Colonic mucosa (tissue), 4 donors: ENCODE results near the gene PHAX. TPM values are rescaled to one million over a fixed set of nuclear protein-coding genes. Genes with fewer than 3 reads are reported as not detected.
"Not testable (repeated sequence)": the region's sequence is repeated elsewhere in the genome, so short reads cannot be mapped to it uniquely, and the experiment has no call there.

Experiments used
- DNase-seq: peaks from one replicate; pipeline ENCODE4 v3.0.0-alpha.2; 2020
- H3K27ac ChIP-seq: fragments of 200-600 bp; one replicate; pipeline ENCODE4 v1.8.0; 2021
- H3K27me3 ChIP-seq: fragments of 200-600 bp; one replicate; pipeline ENCODE4 v1.8.0; 2021
- H3K36me3 ChIP-seq: fragments of 200-600 bp; one replicate; pipeline ENCODE4 v1.8.0; 2021
- H3K4me1 ChIP-seq: fragments of 200-600 bp; one replicate; pipeline ENCODE4 v1.8.0; 2021; ENCODE audit warnings: mild to moderate bottlenecking
- H3K4me3 ChIP-seq: fragments of 200-600 bp; one replicate; pipeline ENCODE4 v1.8.0; 2021
- H3K9ac ChIP-seq, 2 donors: one replicate each; pipeline ENCODE4 v1.7.0; 2013; ENCODE audit warnings: control low read depth in 2 of 2, low read depth in 2 of 2, low read length in 2 of 2
- H3K9me3 ChIP-seq: fragments of 200-600 bp; one replicate; pipeline ENCODE4 v1.8.0; 2021
- CTCF ChIP-seq: fragments of 200-600 bp; IDR thresholded peaks from one replicate; pipeline ENCODE4 v1.8.0; 2022; ENCODE audit warnings: antibody characterized with exemption, mild to moderate bottlenecking
- intact Hi-C: fragments of 100-400 bp; cut with DNase I; formaldehyde crosslinking; loops from one replicate; pipeline ENCODE4 v1.14.1; 2022
- total RNA-seq, 2 donors: library from RNA; stranded (reverse); fragmentation: NEBNext Ultra II Directional in 1 of 2; extraction: Animal tissue kit (Norgen Biotek cat#: 25700) in 1 of 2; gene quantifications; one replicate each; pipeline ENCODE4 v1.2.1, GENCODE V29; 2021
- donor health status: healthy.
- donor health status: DM: no; HTN: no; CAD: no.
- donor health status: DM: no; HTN: no; CAD: no.

PHAX gene
- total RNA-seq, 2 donors from 2014 or later, result 36.4 to 36.6 TPM

GRCh38 chr5:126595486-126596083 lies 5.2 kb upstream of the PHAX start:
- Histone ChIP-seq H3K27me3 (no peaks in the 10 kb centered on the region), H3K9me3 (no peaks in the 10 kb centered on the region), H3K27ac (peak overlapping the region; percentile 42), H3K9ac (peak overlapping the region in 1 of 2 donors; percentile 77), H3K4me3 (peak overlapping the region; percentile 40), H3K36me3 (no peaks in the 10 kb centered on the region), H3K4me1 (peaks cover 3% of the 10 kb centered on the region)
- intact Hi-C loops, result loop anchor here (5.0 kb wide), 1 partner anchor 253 kb away; no protein-coding TSS in a partner anchor
- no peak for DNase-seq
- TF ChIP-seq CTCF, result no peak

- H3K9me3 ChIP-seq, result no peaks in the 10 kb centered on the region
- H3K9ac ChIP-seq, result no peak overlapping the region
- H3K4me1 ChIP-seq, result peaks cover 3% of the 10 kb centered on the region
- no peaks in the 10 kb centered on the region for H3K27me3 ChIP-seq
- no peak overlapping the region for H3K27ac ChIP-seq
- H3K36me3 ChIP-seq, result no peaks in the 10 kb centered on the region
- intact Hi-C loops, result loop anchor here (5.0 kb wide), 1 partner anchor 255 kb away; no protein-coding TSS in a partner anchor
- H3K4me3 ChIP-seq, result no peak overlapping the region
- no peak for TF ChIP-seq CTCF
- no peak for DNase-seq
Measured at GRCh38 chr5:126597156-126597555, 3.6 kb upstream of the PHAX start.

GRCh38 chr5:126599499-126599898 lies 1.2 kb upstream of the PHAX start:
- Histone ChIP-seq H3K9me3 (no peaks in the 10 kb centered on the region), H3K27ac (peak overlapping the region; percentile 85), H3K27me3 (no peaks in the 10 kb centered on the region), H3K4me1 (peaks cover 3% of the 10 kb centered on the region), H3K4me3 (no peak overlapping the region), H3K36me3 (no peaks in the 10 kb centered on the region), H3K9ac (no peak overlapping the region)
- DNase-seq, result no peak
- TF ChIP-seq CTCF, result no peak
- intact Hi-C loops, result loop anchor here (5.0 kb wide), 1 partner anchor 257 kb away; no protein-coding TSS in a partner anchor

GRCh38 chr5:126599971-126600630 lies 646 bp upstream of the PHAX start:
- H3K4me3 ChIP-seq, result peak overlapping the region; percentile 100
- intact Hi-C loops, result loop anchor here (5.0 kb wide), 1 partner anchor 258 kb away; no protein-coding TSS in a partner anchor
- peak overlapping the region; percentile 85 for H3K27ac ChIP-seq
- peak overlapping the region; percentile 39 to 66 for H3K9ac ChIP-seq
- not testable (repeated sequence) for H3K4me1 ChIP-seq, H3K36me3 ChIP-seq, H3K9me3 ChIP-seq, H3K27me3 ChIP-seq
- DNase-seq, result peak; percentile 60

GRCh38 chr5:126603402-126603991 lies 2.8 kb downstream of the PHAX start:
- no peak for TF ChIP-seq CTCF
- no peaks in the 10 kb centered on the region for H3K9me3 ChIP-seq
- no peak overlapping the region for H3K27ac ChIP-seq
- DNase-seq, result no peak
- H3K4me3 ChIP-seq, result no peak overlapping the region
- no peak overlapping the region for H3K9ac ChIP-seq
- no peaks in the 10 kb centered on the region for H3K27me3 ChIP-seq
- no peaks in the 10 kb centered on the region for H3K36me3 ChIP-seq
- intact Hi-C loops, result no loop called here
- H3K4me1 ChIP-seq, result peaks cover 3% of the 10 kb centered on the region
